Measurements from ENCODE around the gene BCAS1.

DNA sequence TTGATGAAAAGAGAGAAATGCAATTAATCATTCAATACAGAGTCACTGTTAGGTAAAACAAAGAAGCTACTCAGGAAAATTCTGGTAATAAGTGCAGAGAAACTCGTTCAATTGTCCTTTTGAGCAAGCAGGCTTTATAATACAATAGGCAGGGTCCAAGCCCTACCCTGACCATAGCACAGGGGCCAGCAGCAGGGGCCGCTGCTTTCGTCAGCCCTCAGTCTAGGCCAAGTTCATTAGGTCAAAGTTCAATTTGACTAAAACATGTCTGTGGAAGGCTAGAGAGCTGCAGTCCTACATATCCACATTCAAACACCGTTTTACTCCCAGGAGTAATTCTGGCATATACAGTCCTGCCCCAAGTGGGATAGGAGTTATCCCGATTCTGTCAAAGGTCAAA is 94.6 kb downstream of the BCAS1 start:
- TF ChIP-seq POLR2AphosphoS5 (IDR thresholded peaks at IDR 0.05) (no peak), POLR2A (IDR thresholded peaks at IDR 0.05) (no peak), EP300 (IDR thresholded peaks at IDR 0.05) (no peak)
- TF ChIP-seq, protein P1, sequence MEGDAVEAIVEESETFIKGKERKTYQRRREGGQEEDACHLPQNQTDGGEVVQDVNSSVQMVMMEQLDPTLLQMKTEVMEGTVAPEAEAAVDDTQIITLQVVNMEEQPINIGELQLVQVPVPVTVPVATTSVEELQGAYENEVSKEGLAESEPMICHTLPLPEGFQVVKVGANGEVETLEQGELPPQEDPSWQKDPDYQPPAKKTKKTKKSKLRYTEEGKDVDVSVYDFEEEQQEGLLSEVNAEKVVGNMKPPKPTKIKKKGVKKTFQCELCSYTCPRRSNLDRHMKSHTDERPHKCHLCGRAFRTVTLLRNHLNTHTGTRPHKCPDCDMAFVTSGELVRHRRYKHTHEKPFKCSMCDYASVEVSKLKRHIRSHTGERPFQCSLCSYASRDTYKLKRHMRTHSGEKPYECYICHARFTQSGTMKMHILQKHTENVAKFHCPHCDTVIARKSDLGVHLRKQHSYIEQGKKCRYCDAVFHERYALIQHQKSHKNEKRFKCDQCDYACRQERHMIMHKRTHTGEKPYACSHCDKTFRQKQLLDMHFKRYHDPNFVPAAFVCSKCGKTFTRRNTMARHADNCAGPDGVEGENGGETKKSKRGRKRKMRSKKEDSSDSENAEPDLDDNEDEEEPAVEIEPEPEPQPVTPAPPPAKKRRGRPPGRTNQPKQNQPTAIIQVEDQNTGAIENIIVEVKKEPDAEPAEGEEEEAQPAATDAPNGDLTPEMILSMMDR (IDR thresholded peaks at IDR 0.05) = no peak
